HT1080 (cell line): ENCODE results near the gene NPPB. TPM values are rescaled to one million over a fixed set of nuclear protein-coding genes. Genes with fewer than 3 reads are reported as not detected.

ENCODE experiments used
- DNase-seq: peaks from one replicate; pipeline ENCODE4 v3.0.0-alpha.2; 2015; ENCODE audit warnings: low read depth
- small RNA-seq: library from RNA; depleted of rRNA; stranded (forward); fragments of <200 nt; gene quantifications from one replicate; pipeline ENCODE3, GENCODE V24; 2014
- total RNA-seq: library from RNA; depleted of rRNA; stranded (reverse); fragments of >200 nt; shearing (Covaris generic); gene quantifications from 2 replicates; pipeline ENCODE4 v1.2.3, GENCODE V29; 2014; rRNA removed

The NPPB gene
- total RNA-seq, 1 experiment from 2014 or later = not detected

- no peak for DNase-seq
Measured at GRCh38 chr1:11835441-11836225, 23.1 kb downstream of the NPPB start.

GRCh38 chr1:11833900-11834299, 24.8 kb downstream of the NPPB start:
- DNase-seq = no peak

GRCh38 chr1:11833497-11833896, 25.2 kb downstream of the NPPB start:
- DNase-seq = no peak

- no peak for DNase-seq
Measured at GRCh38 chr1:11831945-11832725, 26.6 kb downstream of the NPPB start.

GRCh38 chr1:11828511-11828910, 30.2 kb downstream of the NPPB start:
- no peak for DNase-seq

- no peak for DNase-seq
Measured at GRCh38 chr1:11826946-11827345, 31.8 kb downstream of the NPPB start.

GRCh38 chr1:11825131-11825530, 33.6 kb downstream of the NPPB start:
- DNase-seq = peak; percentile 68

- no peak for DNase-seq
Measured at GRCh38 chr1:11823366-11824137, 35.2 kb downstream of the NPPB start.

GRCh38 chr1:11822091-11822490, 36.7 kb downstream of the NPPB start:
- DNase-seq = peak; percentile 45

- no peak for DNase-seq
Measured at GRCh38 chr1:11817192-11817591, 41.6 kb downstream of the NPPB start.

GRCh38 chr1:11813021-11813420, 45.7 kb downstream of the NPPB start:
- DNase-seq = no peak

Small RNA genes lying within 50 kb of the gene (small RNA-seq; reads per million reads assigned to genes)
- not detected for gene RF02156
- gene RF02157 = not detected
- gene RF02158 = not detected

Other genes with a start within 250 kb of the NPPB start
- 0.13 TPM in 1 of 2 replicates, not detected in the other for gene FBXO2, start 204.5 kb downstream of the NPPB start, total RNA-seq
- gene FBXO44, start 204.1 kb downstream of the NPPB start, total RNA-seq = 0.73 and 2.2 TPM in 2 replicates
- 8.5 and 9.4 TPM in 2 replicates for gene FBXO6, start 194.7 kb downstream of the NPPB start, total RNA-seq
- gene MAD2L2, start 177.8 kb downstream of the NPPB start, total RNA-seq = 70.5 and 72.2 TPM in 2 replicates
- 0.32 and 0.57 TPM in 2 replicates for gene DRAXIN, start 167.2 kb downstream of the NPPB start, total RNA-seq
- 69.3 and 73.9 TPM in 2 replicates for gene AGTRAP, start 122.8 kb downstream of the NPPB start, total RNA-seq
- not detected in 2 replicates for gene C1orf167, start 96.8 kb downstream of the NPPB start, total RNA-seq
- gene MTHFR, start 53.0 kb downstream of the NPPB start, total RNA-seq = 2.9 and 5.8 TPM in 2 replicates
- 6.4 and 10.0 TPM in 2 replicates for gene CLCN6, start 52.8 kb downstream of the NPPB start, total RNA-seq
- gene NPPA, start 11.2 kb downstream of the NPPB start, total RNA-seq = not detected in 2 replicates
- gene KIAA2013, start 67.5 kb upstream of the NPPB start, total RNA-seq = 62.1 and 78.4 TPM in 2 replicates
- 66.4 and 72.4 TPM in 2 replicates for gene PLOD1, start 75.8 kb upstream of the NPPB start, total RNA-seq
- gene MFN2, start 121.5 kb upstream of the NPPB start, total RNA-seq = 76.2 and 78.2 TPM in 2 replicates
- gene MIIP, start 160.6 kb upstream of the NPPB start, total RNA-seq = 30.4 and 34.2 TPM in 2 replicates
- gene TNFRSF8, start 204.4 kb upstream of the NPPB start, total RNA-seq = 6.1 and 7.7 TPM in 2 replicates